NT2/D1 (cell line): Measurements from ENCODE around the gene ANXA1.

Experiments used
- DNase-seq: peaks from one replicate; pipeline ENCODE4 v3.0.0-alpha.2; 2011; ENCODE audit warnings: low read depth, low spot score
- H3K27me3 ChIP-seq: 2 replicates; pipeline ENCODE4 v1.6.0; 2011; ENCODE audit warnings: mild to moderate bottlenecking; ENCODE audit not compliant: insufficient read length, insufficient read depth
- H3K36me3 ChIP-seq: 2 replicates; pipeline ENCODE4 v1.6.1; 2011; ENCODE audit warnings: mild to moderate bottlenecking, low read length, mixed read lengths; ENCODE audit not compliant: insufficient read depth, insufficient read length
- H3K4me1 ChIP-seq: 2 replicates; pipeline ENCODE4 v1.5.1; 2011; ENCODE audit not compliant: insufficient read depth, insufficient read length
- H3K4me3 ChIP-seq: 2 replicates; pipeline ENCODE4 v1.5.1; 2011; ENCODE audit warnings: low read depth; ENCODE audit not compliant: insufficient read length
- H3K9ac ChIP-seq: 2 replicates; pipeline ENCODE4 v1.6.0; 2011; ENCODE audit warnings: low read depth; ENCODE audit not compliant: insufficient read length
- H3K9me3 ChIP-seq: 2 replicates; pipeline ENCODE4 v1.5.1; 2011; ENCODE audit warnings: mild to moderate bottlenecking, low read length; ENCODE audit not compliant: insufficient read depth
- SUZ12 ChIP-seq: IDR thresholded peaks from 2 replicates; pipeline ENCODE4 v1.6.1; 2011; ENCODE audit not compliant: insufficient read length, insufficient read depth; ENCODE audit errors: extremely low read depth
- YY1 ChIP-seq: IDR thresholded peaks from 2 replicates; pipeline ENCODE4 v1.6.1; 2011; ENCODE audit not compliant: insufficient read length, insufficient read depth
- ZNF274 ChIP-seq: IDR thresholded peaks from 2 replicates; pipeline ENCODE4 v1.6.1; 2011; ENCODE audit warnings: mild to moderate bottlenecking, low read depth, low read length

Gene ANXA1

DNA sequence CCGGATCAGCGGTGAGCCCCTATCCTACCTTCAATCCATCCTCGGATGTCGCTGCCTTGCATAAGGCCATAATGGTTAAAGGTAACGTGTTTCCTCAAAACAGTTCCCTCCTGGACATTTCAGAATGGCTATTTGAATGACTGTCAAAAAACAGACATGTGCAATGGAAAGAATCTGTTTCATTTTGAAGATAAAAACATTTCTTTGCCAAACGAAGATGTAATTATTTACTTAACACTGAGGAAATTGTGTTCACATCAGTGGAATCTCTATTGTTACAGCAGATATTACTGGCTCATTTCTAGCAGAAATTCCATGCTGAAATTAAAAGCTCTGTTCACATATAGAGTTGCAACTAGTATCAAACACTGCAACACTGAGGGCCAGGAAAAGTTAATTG is 7.1 kb downstream of the ANXA1 start:
- TF ChIP-seq ZNF274: no peak
- H3K36me3 ChIP-seq: peaks cover 92% of the 10 kb centered on the region
- no peaks in the 10 kb centered on the region for H3K9me3 ChIP-seq
- H3K27me3 ChIP-seq: no peaks in the 10 kb centered on the region
- H3K4me1 ChIP-seq: no peaks in the 10 kb centered on the region
- DNase-seq: no peak
- no peak overlapping the region for H3K4me3 ChIP-seq
- no peak overlapping the region for H3K9ac ChIP-seq

DNA sequence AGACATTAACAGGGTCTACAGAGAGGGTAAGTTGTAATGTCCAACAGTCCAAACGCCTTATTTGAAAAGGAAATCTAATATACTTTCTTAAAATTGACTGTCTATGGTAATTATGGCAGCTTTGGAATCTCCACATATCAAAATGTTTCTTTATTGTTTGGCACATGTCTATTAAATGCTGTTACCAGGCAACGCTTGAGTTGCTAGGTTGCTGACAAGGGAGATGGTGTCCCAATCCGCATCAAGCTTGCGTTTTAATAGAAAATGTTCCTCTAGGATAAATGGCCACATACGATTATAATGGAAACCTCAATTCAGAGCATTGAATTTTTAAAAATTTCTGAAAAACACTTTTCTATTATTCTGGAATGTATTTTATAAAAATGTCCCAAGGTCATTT is 9.2 kb downstream of the ANXA1 start:
- Histone ChIP-seq H3K27me3 (no peaks in the 10 kb centered on the region), H3K9ac (no peak overlapping the region), H3K36me3 (peaks cover 95% of the 10 kb centered on the region), H3K9me3 (no peaks in the 10 kb centered on the region), H3K4me3 (no peak overlapping the region), H3K4me1 (no peaks in the 10 kb centered on the region)
- no peak for DNase-seq
- no peak for TF ChIP-seq ZNF274
- TF ChIP-seq YY1: no peak
- TF ChIP-seq SUZ12: no peak

DNA sequence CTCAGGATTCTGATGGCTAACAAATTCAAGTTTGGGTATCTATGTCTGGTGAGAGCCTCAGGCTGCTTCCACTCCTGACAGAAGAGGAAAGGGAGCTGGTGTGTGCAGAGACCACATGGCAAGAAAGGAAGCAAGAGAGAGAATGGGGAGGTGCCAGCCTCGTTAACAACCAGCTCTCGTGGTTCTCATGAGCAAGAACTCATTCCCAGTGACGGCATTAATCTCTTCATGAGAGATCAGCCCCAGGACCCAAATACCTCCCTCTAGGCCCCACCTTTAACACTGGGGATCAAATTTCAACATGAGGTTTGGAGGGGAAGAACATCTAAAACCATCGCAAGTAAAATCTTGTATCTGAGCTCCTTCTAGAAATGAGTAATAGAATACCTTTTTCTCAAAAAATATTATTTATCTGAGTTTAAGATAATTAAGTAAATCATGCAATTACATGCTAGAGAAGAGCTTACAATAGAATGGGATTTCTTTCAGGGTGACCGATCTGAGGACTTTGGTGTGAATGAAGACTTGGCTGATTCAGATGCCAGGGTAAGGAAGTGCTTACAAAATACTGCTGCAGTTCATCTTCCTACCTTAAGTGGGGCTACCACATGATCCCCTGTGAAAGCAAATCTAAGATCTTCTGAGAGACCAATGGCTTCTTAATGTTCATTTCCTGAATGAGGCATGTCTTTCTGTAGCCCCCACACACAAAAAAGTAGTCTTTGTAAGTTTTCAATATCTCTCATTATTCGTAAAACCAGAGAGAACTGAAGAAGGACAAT is 11.5 kb downstream of the ANXA1 start:
- Histone ChIP-seq H3K36me3 (peaks cover 94% of the 10 kb centered on the region), H3K9me3 (no peaks in the 10 kb centered on the region), H3K27me3 (no peaks in the 10 kb centered on the region), H3K9ac (no peak overlapping the region), H3K4me1 (no peaks in the 10 kb centered on the region), H3K4me3 (no peak overlapping the region)
- DNase-seq: no peak
- no peak for TF ChIP-seq SUZ12
- no peak for TF ChIP-seq ZNF274
- no peak for TF ChIP-seq YY1

DNA sequence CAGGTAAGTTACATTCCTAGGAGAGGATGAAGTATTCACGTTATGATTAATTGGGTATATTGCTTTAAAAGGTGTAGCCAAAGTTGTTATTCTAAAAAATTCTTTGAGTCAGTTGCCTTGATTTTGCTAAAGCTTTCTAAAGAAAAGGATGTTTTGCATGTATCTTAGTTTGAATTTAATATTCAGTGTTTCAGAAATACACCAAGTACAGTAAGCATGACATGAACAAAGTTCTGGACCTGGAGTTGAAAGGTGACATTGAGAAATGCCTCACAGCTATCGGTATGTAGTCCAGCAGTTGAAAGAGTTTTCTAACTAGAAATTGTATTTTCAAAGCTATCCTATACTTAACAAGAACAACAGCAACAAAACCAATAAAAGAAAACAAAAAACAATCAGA is 14.2 kb downstream of the ANXA1 start:
- no peak overlapping the region for H3K9ac ChIP-seq
- H3K9me3 ChIP-seq: no peaks in the 10 kb centered on the region
- no peak overlapping the region for H3K4me3 ChIP-seq
- DNase-seq: no peak
- no peak for TF ChIP-seq YY1
- no peak for TF ChIP-seq SUZ12
- TF ChIP-seq ZNF274: no peak
- H3K27me3 ChIP-seq: no peaks in the 10 kb centered on the region
- no peaks in the 10 kb centered on the region for H3K4me1 ChIP-seq
- peaks cover 89% of the 10 kb centered on the region for H3K36me3 ChIP-seq

GRCh38 chr9:73166468-73166867 is 14.8 kb downstream of the ANXA1 start:
- no peak for TF ChIP-seq YY1
- no peak for TF ChIP-seq SUZ12
- TF ChIP-seq ZNF274: no peak
- H3K9ac ChIP-seq: no peak overlapping the region
- peaks cover 83% of the 10 kb centered on the region for H3K36me3 ChIP-seq

DNA sequence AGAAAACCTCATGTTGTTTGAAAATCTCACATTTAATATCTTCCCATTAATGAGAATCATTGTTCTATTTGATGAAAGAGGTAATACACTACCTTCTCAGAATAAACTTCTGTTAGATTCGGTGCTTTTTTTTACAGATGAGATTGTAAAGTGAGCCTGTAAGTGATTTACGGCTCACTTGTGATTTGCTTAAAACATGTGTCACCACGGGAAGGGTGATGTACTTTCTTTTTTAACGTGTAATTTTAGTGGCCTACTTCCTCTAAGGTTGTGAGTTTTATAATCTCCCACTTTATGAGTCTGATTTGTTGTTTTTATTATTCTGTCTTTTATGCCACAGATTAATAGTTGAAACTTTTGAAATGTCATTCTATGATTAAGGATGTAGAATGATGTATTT is 15.9 kb downstream of the ANXA1 start:
- no peak for TF ChIP-seq YY1
- no peak for TF ChIP-seq SUZ12
- TF ChIP-seq ZNF274: no peak
- H3K36me3 ChIP-seq: peaks cover 72% of the 10 kb centered on the region
- no peaks in the 10 kb centered on the region for H3K4me1 ChIP-seq
- no peaks in the 10 kb centered on the region for H3K27me3 ChIP-seq
- DNase-seq: no peak
- H3K9ac ChIP-seq: no peak overlapping the region
- no peak overlapping the region for H3K4me3 ChIP-seq
- H3K9me3 ChIP-seq: no peaks in the 10 kb centered on the region

More at GRCh38 chr9:73166468-73166867, 14.8 kb downstream of the ANXA1 start:
- H3K9me3 ChIP-seq: no peaks in the 10 kb centered on the region
- no peaks in the 10 kb centered on the region for H3K27me3 ChIP-seq
- no peak for DNase-seq
- H3K4me3 ChIP-seq: no peak overlapping the region
- no peaks in the 10 kb centered on the region for H3K4me1 ChIP-seq

- no peak for TF ChIP-seq ZNF274
- TF ChIP-seq SUZ12: no peak
- TF ChIP-seq YY1: no peak
- no peak for DNase-seq
- Histone ChIP-seq H3K36me3 (peaks cover 64% of the 10 kb centered on the region), H3K27me3 (no peaks in the 10 kb centered on the region), H3K9ac (no peak overlapping the region), H3K9me3 (no peaks in the 10 kb centered on the region), H3K4me1 (no peaks in the 10 kb centered on the region), H3K4me3 (no peak overlapping the region)
Measured at GRCh38 chr9:73168298-73168934, 16.8 kb downstream of the ANXA1 start.
